WTC11 (cell line): Measurements from ENCODE around the gene ARL15. TPM values are rescaled to one million over a fixed set of nuclear protein-coding genes. Genes with fewer than 3 reads are reported as not detected.
A peak's percentile ranks its signal among the peaks of the same experiment; 100 is the strongest.

Source experiments
- ATAC-seq: fragments of 200-7000 bp; cut with Tn5 transposase; 2 replicates; pipeline ENCODE4 v1.10.0; 2021; ENCODE audit warnings: mild to moderate bottlenecking, moderate library complexity
- CTCF ChIA-PET: fragments of 300-600 bp; sonication (Branson Sonifier 250); formaldehyde crosslinking; loops from one replicate; lab custom pipeline; 2021; ENCODE audit warnings: antibody characterized with exemption; lab: Charles Lee
- POLR2A ChIA-PET: fragments of 350-600 bp; sonication (Branson Sonifier 250); formaldehyde crosslinking; loops from one replicate; lab custom pipeline; 2021; ENCODE audit warnings: antibody characterized with exemption; lab: Charles Lee
- DNase-seq: peaks from one replicate; pipeline ENCODE4 v3.0.0; 2021; ENCODE audit warnings: low spot score
- H3K27ac Mint-ChIP-seq: 2 replicates; pipeline ENCODE4 v1.8.0; 2021; ENCODE audit warnings: mixed read lengths
- H3K27me3 Mint-ChIP-seq: 2 replicates; pipeline ENCODE4 v1.8.0; 2021; ENCODE audit warnings: low read depth, mild to moderate bottlenecking, moderate library complexity, mixed read lengths
- H3K36me3 Mint-ChIP-seq: 2 replicates; pipeline ENCODE4 v1.8.0; 2021; ENCODE audit warnings: mixed read lengths
- H3K4me1 Mint-ChIP-seq: 2 replicates; pipeline ENCODE4 v1.8.0; 2022; ENCODE audit warnings: mixed read lengths
- H3K4me3 Mint-ChIP-seq: 2 replicates; pipeline ENCODE4 v1.8.0; 2021; ENCODE audit warnings: mild to moderate bottlenecking, moderate library complexity, mixed read lengths
- H3K9me3 Mint-ChIP-seq: 2 replicates; pipeline ENCODE4 v1.8.0; 2021; ENCODE audit warnings: mixed read lengths
- ATF1 ChIP-seq: sonication (generic); formaldehyde crosslinking; IDR thresholded peaks from 2 replicates; pipeline ENCODE4 v1.8.1; 2023; ENCODE audit warnings: mild to moderate bottlenecking, moderate library complexity, missing genetic modification reagents
- ATF2 ChIP-seq: sonication (generic); formaldehyde crosslinking; IDR thresholded peaks from 2 replicates; pipeline ENCODE4 v1.8.1; 2022; ENCODE audit warnings: low read depth, missing genetic modification reagents, borderline replicate concordance
- CBFB ChIP-seq: sonication (generic); formaldehyde crosslinking; IDR thresholded peaks from 2 replicates; pipeline ENCODE4 v1.8.1; 2022; ENCODE audit warnings: mild to moderate bottlenecking, low read depth, missing genetic modification reagents
- ERG ChIP-seq: fragments of 250-450 bp; sonication (Bioruptor Pico); IDR thresholded peaks from 2 replicates; pipeline ENCODE4 v1.8.0; 2021; ENCODE audit warnings: mild to moderate bottlenecking
- FOXJ3 ChIP-seq: sonication (generic); formaldehyde crosslinking; IDR thresholded peaks from 2 replicates; pipeline ENCODE4 v1.9.0; 2021; ENCODE audit warnings: missing genetic modification reagents, mild to moderate bottlenecking, borderline replicate concordance
- MYBL2 ChIP-seq: sonication (generic); formaldehyde crosslinking; IDR thresholded peaks from 2 replicates; pipeline ENCODE4 v1.8.1; 2023; ENCODE audit warnings: mild to moderate bottlenecking, moderate library complexity, missing genetic modification reagents
- NFYB ChIP-seq: sonication (generic); formaldehyde crosslinking; conservative IDR thresholded peaks from 2 replicates; pipeline ENCODE4 v1.8.0; 2022; ENCODE audit warnings: low read depth, missing genetic modification reagents
- OVOL2 ChIP-seq: fragments of 250-450 bp; sonication (Bioruptor Pico); IDR thresholded peaks from 2 replicates; pipeline ENCODE4 v1.9.0; 2021; ENCODE audit warnings: mild to moderate bottlenecking, borderline replicate concordance
- RORB ChIP-seq: fragments of 250-450 bp; sonication (Bioruptor Pico); IDR thresholded peaks from 2 replicates; pipeline ENCODE4 v1.9.0; 2021; ENCODE audit warnings: mild to moderate bottlenecking
- SOX15 ChIP-seq: fragments of 250-450 bp; sonication (Bioruptor Pico); IDR thresholded peaks from 2 replicates; pipeline ENCODE4 v1.9.0; 2021; ENCODE audit warnings: mild to moderate bottlenecking
- TCF7 ChIP-seq: sonication (generic); formaldehyde crosslinking; IDR thresholded peaks from 2 replicates; pipeline ENCODE4 v1.8.0; 2022; ENCODE audit warnings: mild to moderate bottlenecking, low read depth, missing genetic modification reagents, moderate library complexity
- USF1 ChIP-seq: sonication (generic); formaldehyde crosslinking; IDR thresholded peaks from 2 replicates; pipeline ENCODE4 v1.8.0; 2022; ENCODE audit warnings: mild to moderate bottlenecking, missing genetic modification reagents
- ZNF121 ChIP-seq: sonication (generic); formaldehyde crosslinking; IDR thresholded peaks from 2 replicates; pipeline ENCODE4 v1.8.0; 2023; ENCODE audit warnings: missing genetic modification reagents
- ZNF317 ChIP-seq: sonication (generic); formaldehyde crosslinking; IDR thresholded peaks from 2 replicates; pipeline ENCODE4 v1.8.1; 2023; ENCODE audit warnings: low read depth, mild to moderate bottlenecking, moderate library complexity, missing genetic modification reagents, borderline replicate concordance
- ZNF671 ChIP-seq: fragments of 250-450 bp; sonication (Bioruptor Pico); IDR thresholded peaks from 2 replicates; pipeline ENCODE4 v1.8.0; 2021; ENCODE audit warnings: mild to moderate bottlenecking
- total RNA-seq: library from RNA; stranded (reverse); gene quantifications from 3 replicates; pipeline ENCODE4 v1.2.3, GENCODE V29; 2021
- TF ChIP-seq, protein P1 (sequence below): sonication (generic); formaldehyde crosslinking; IDR thresholded peaks from 2 replicates; pipeline ENCODE4 v1.8.1; 2023; ENCODE audit warnings: mild to moderate bottlenecking, missing genetic modification reagents, moderate library complexity
- TF ChIP-seq, protein P2 (sequence below): fragments of 250-450 bp; sonication (Bioruptor Pico); IDR thresholded peaks from 2 replicates; pipeline ENCODE4 v2.1.2; 2022; ENCODE audit warnings: mild to moderate bottlenecking, moderate library complexity
- TF ChIP-seq, protein P3 (sequence below): sonication (generic); formaldehyde crosslinking; conservative IDR thresholded peaks from 2 replicates; pipeline ENCODE4 v1.8.1; 2022; ENCODE audit warnings: mild to moderate bottlenecking, missing genetic modification reagents

The ARL15 gene
- total RNA-seq, 1 experiment from 2014 or later, result 20.1 TPM

- Mint-ChIP-seq H3K36me3 (peaks cover 15% of the 10 kb centered on the region), H3K4me1 (peaks cover 28% of the 10 kb centered on the region), H3K9me3 (peaks cover 18% of the 10 kb centered on the region), H3K27ac (no peak overlapping the region)
- CTCF ChIA-PET, result interaction anchor here (0.7 to 1.5 kb wide), 2 partner anchors 203 to 395 kb away, joined by 3 to 4 read pairs; no protein-coding TSS in a partner anchor
- TF ChIP-seq ATF2, result no peak
- TF ChIP-seq, all 79 proteins: peak for 0
- POLR2A ChIA-PET, result no interaction called here
- H3K4me3 Mint-ChIP-seq, result no peak overlapping the region
- no peaks in the 10 kb centered on the region for H3K27me3 Mint-ChIP-seq
- ATAC-seq (no peak), DNase-seq (no peak)
Observed at GRCh38 chr5:53878015-53878414, 432.4 kb downstream of the ARL15 start.

- ATAC-seq, result no peak
- TF ChIP-seq ZNF317 (CRISPR knock-in tag) (no peak), OVOL2 (CRISPR knock-in tag) (no peak), ZNF121 (CRISPR knock-in tag) (no peak), CBFB (no peak), ZNF671 (CRISPR knock-in tag) (no peak), FOXJ3 (CRISPR knock-in tag) (no peak), TCF7 (CRISPR knock-in tag) (no peak)
- TF ChIP-seq, all 79 proteins: peak for 0
- Mint-ChIP-seq H3K27me3 (no peaks in the 10 kb centered on the region), H3K27ac (no peak overlapping the region), H3K4me3 (no peak overlapping the region), H3K9me3 (peaks cover 18% of the 10 kb centered on the region), H3K36me3 (peaks cover 15% of the 10 kb centered on the region), H3K4me1 (peaks cover 21% of the 10 kb centered on the region)
- POLR2A ChIA-PET, result no interaction called here
- CTCF ChIA-PET, result interaction anchor here (1.2 kb wide), 1 partner anchor 395 kb away, joined by 4 read pairs; no protein-coding TSS in a partner anchor
- no peak for DNase-seq
Observed at GRCh38 chr5:53877243-53877642, 433.1 kb downstream of the ARL15 start.

GRCh38 chr5:53874409-53874808, 436.0 kb downstream of the ARL15 start:
- peaks cover 18% of the 10 kb centered on the region for H3K9me3 Mint-ChIP-seq
- ChIA-PET POLR2A (no interaction called here), CTCF (interaction anchor here (1.1 kb wide), 1 partner anchor 189 kb away, joined by 3 read pairs; no protein-coding TSS in a partner anchor)
- H3K4me1 Mint-ChIP-seq, result peaks cover under 1% of the 10 kb centered on the region
- DNase-seq, result peak; percentile 35
- ATAC-seq, result peak; percentile 94
- H3K36me3 Mint-ChIP-seq, result peaks cover 15% of the 10 kb centered on the region
- no peak overlapping the region for H3K27ac Mint-ChIP-seq
- H3K4me3 Mint-ChIP-seq, result no peak overlapping the region
- no peaks in the 10 kb centered on the region for H3K27me3 Mint-ChIP-seq
- no peak for TF ChIP-seq ERG (CRISPR knock-in tag)
- TF ChIP-seq ZNF317 (CRISPR knock-in tag), result no peak
- no peak for TF ChIP-seq ATF1 (CRISPR knock-in tag)
- TF ChIP-seq MYBL2, result no peak
- no peak for TF ChIP-seq SOX15
- TF ChIP-seq, protein P1, sequence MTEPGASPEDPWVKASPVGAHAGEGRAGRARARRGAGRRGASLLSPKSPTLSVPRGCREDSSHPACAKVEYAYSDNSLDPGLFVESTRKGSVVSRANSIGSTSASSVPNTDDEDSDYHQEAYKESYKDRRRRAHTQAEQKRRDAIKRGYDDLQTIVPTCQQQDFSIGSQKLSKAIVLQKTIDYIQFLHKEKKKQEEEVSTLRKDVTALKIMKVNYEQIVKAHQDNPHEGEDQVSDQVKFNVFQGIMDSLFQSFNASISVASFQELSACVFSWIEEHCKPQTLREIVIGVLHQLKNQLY (CRISPR knock-in tag), result no peak
- TF ChIP-seq, protein P2, sequence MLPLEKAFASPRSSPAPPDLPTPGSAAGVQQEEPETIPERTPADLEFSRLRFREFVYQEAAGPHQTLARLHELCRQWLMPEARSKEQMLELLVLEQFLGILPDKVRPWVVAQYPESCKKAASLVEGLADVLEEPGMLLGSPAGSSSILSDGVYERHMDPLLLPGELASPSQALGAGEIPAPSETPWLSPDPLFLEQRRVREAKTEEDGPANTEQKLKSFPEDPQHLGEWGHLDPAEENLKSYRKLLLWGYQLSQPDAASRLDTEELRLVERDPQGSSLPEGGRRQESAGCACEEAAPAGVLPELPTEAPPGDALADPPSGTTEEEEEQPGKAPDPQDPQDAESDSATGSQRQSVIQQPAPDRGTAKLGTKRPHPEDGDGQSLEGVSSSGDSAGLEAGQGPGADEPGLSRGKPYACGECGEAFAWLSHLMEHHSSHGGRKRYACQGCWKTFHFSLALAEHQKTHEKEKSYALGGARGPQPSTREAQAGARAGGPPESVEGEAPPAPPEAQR, result no peak
- no peak for TF ChIP-seq USF1 (CRISPR knock-in tag)
- TF ChIP-seq NFYB (CRISPR knock-in tag), result no peak
- TF ChIP-seq, protein P3, sequence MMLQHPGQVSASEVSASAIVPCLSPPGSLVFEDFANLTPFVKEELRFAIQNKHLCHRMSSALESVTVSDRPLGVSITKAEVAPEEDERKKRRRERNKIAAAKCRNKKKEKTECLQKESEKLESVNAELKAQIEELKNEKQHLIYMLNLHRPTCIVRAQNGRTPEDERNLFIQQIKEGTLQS (CRISPR knock-in tag), result no peak
- no peak for TF ChIP-seq RORB (CRISPR knock-in tag)
